ENCODE measurements around the gene LBX2. TPM values are rescaled to one million over a fixed set of nuclear protein-coding genes. Genes with fewer than 3 reads are reported as not detected.

The LBX2 gene
- polyA plus RNA-seq, 1 experiment = 0.61 TPM

GRCh38 chr2:74510272-74510671 is 10.9 kb upstream of the LBX2 start:
- TF ChIP-seq CTCF (IDR thresholded peaks at IDR 0.05; ENCODE audit: insufficient read depth, low read depth, low read length) = no peak
- CTCF ChIA-PET = no interaction called here
- POLR2A ChIA-PET = no interaction called here
- H3K27me3 ChIP-seq (ENCODE audit: control insufficient read depth, insufficient read depth, low read length) = peaks cover 23% of the 10 kb centered on the region
- H3K4me3 ChIP-seq (ENCODE audit: low read depth, low read length) = no peak overlapping the region
- DNase-seq (ENCODE audit: low read depth) = no peak
- peaks cover 7% of the 10 kb centered on the region for H3K36me3 ChIP-seq (ENCODE audit: control insufficient read depth, insufficient read depth, low read length)

- ChIA-PET CTCF (interaction anchor here (1.0 to 3.1 kb wide), 5 partner anchors 10 to 81 kb away, joined by 3 to 8 read pairs (median 5); no protein-coding TSS in a partner anchor), POLR2A (no interaction called here)
- DNase-seq (ENCODE audit: low read depth) = no peak
- peaks cover 6% of the 10 kb centered on the region for H3K27me3 ChIP-seq (ENCODE audit: control insufficient read depth, insufficient read depth, low read length)
- peaks cover 11% of the 10 kb centered on the region for H3K36me3 ChIP-seq (ENCODE audit: control insufficient read depth, insufficient read depth, low read length)
- TF ChIP-seq CTCF (IDR thresholded peaks at IDR 0.05; ENCODE audit: insufficient read depth, low read depth, low read length) = no peak
- peak overlapping the region; percentile 95 for H3K4me3 ChIP-seq (ENCODE audit: low read depth, low read length)
Observed at GRCh38 chr2:74507926-74508520, 8.6 kb upstream of the LBX2 start.

- DNase-seq (ENCODE audit: low read depth) = peak; percentile 91
- TF ChIP-seq CTCF (IDR thresholded peaks at IDR 0.05; ENCODE audit: insufficient read depth, low read depth, low read length) = peak; percentile 57
- Histone ChIP-seq H3K36me3 (ENCODE audit: control insufficient read depth, insufficient read depth, low read length) (peaks cover 11% of the 10 kb centered on the region), H3K27me3 (ENCODE audit: control insufficient read depth, insufficient read depth, low read length) (peaks cover 1% of the 10 kb centered on the region; the same call in 1 of the 2 replicates), H3K4me3 (ENCODE audit: low read depth, low read length) (peak within 1 kb of the TSS; percentile 95)
- CTCF ChIA-PET = interaction anchor here (1.0 to 3.1 kb wide), 6 partner anchors 11 to 82 kb away, joined by 3 to 8 read pairs (median 4); no protein-coding TSS in a partner anchor
- POLR2A ChIA-PET = no interaction called here
Observed at GRCh38 chr2:74507145-74507925, 7.9 kb upstream of the LBX2 start, which contains the start of gene PCGF1. Gene PCGF1 (minus strand): TSS chr2:74507695. CDS start chr2:74507668, 27 bp downstream.

GRCh38 chr2:74505448-74506246 is 6.2 kb upstream of the LBX2 start:
- ChIA-PET POLR2A (no interaction called here), CTCF (interaction anchor here (1.0 to 3.1 kb wide), 4 partner anchors 15 to 84 kb away, joined by 4 to 12 read pairs (median 8); partner anchors contain the start of genes CCDC142 and TTC31)
- DNase-seq (ENCODE audit: low read depth) = no peak
- Histone ChIP-seq H3K27me3 (ENCODE audit: control insufficient read depth, insufficient read depth, low read length) (0 out of 2 replicates have a peak, but pooled peaks cover under 1% of the 10 kb centered on the region), H3K36me3 (ENCODE audit: control insufficient read depth, insufficient read depth, low read length) (peaks cover 11% of the 10 kb centered on the region), H3K4me3 (ENCODE audit: low read depth, low read length) (0 out of 2 replicates have a peak overlapping the region, but pooled peaks have one; percentile 1)
- TF ChIP-seq CTCF (IDR thresholded peaks at IDR 0.05; ENCODE audit: insufficient read depth, low read depth, low read length) = no peak

All from BJ (cell line).